H9 (cell line): Measurements from ENCODE around the gene FSIP1. TPM values are rescaled to one million over a fixed set of nuclear protein-coding genes. Genes with fewer than 3 reads are reported as not detected.
A peak's percentile ranks its signal among the peaks of the same experiment; 100 is the strongest.

Experiments used
- DNase-seq: peaks from one replicate; pipeline ENCODE4 v3.0.0-alpha.2; 2017
- H2AFZ ChIP-seq: one replicate; pipeline ENCODE4 v1.6.1; 2013; ENCODE audit warnings: mild to moderate bottlenecking, low read length, control low read depth, moderate library complexity
- H2AK5ac ChIP-seq: 2 replicates; pipeline ENCODE4 v1.6.1; 2013; ENCODE audit warnings: low read length, control low read depth, mixed read lengths; ENCODE audit not compliant: insufficient read length
- H2BK120ac ChIP-seq: one replicate; pipeline ENCODE4 v1.6.1; 2013; ENCODE audit warnings: low read depth, mild to moderate bottlenecking, low read length, control low read depth, inconsistent platforms; ENCODE audit not compliant: poor library complexity, severe bottlenecking
- H2BK12ac ChIP-seq: 2 replicates; pipeline ENCODE4 v1.6.1; 2013; ENCODE audit warnings: low read length, control low read depth, mixed read lengths, low read depth; ENCODE audit not compliant: insufficient read length
- H2BK15ac ChIP-seq: 2 replicates; pipeline ENCODE4 v1.6.1; 2013; ENCODE audit warnings: low read depth, low read length, control low read depth
- H2BK20ac ChIP-seq: one replicate; pipeline ENCODE4 v1.6.1; 2013; ENCODE audit warnings: low read depth, mild to moderate bottlenecking, low read length, control low read depth, inconsistent platforms; ENCODE audit not compliant: poor library complexity, severe bottlenecking
- H2BK5ac ChIP-seq: 2 replicates; pipeline ENCODE4 v1.6.1; 2013; ENCODE audit warnings: low read length, control low read depth, mixed read lengths; ENCODE audit not compliant: insufficient read length
- H3K14ac ChIP-seq: 2 replicates; pipeline ENCODE4 v1.6.1; 2013; ENCODE audit warnings: low read length, control low read depth; ENCODE audit not compliant: insufficient read depth
- H3K18ac ChIP-seq: 2 replicates; pipeline ENCODE4 v1.6.1; 2013; ENCODE audit warnings: low read depth, mild to moderate bottlenecking, mixed read lengths, low read length, control low read depth; ENCODE audit not compliant: insufficient read length
- H3K23ac ChIP-seq: 2 replicates; pipeline ENCODE4 v1.6.1; 2013; ENCODE audit warnings: low read length, control low read depth, mixed read lengths, low read depth; ENCODE audit not compliant: insufficient read length
- H3K23me2 ChIP-seq: 2 replicates; pipeline ENCODE4 v1.6.1; 2013; ENCODE audit warnings: low read depth, mild to moderate bottlenecking, mixed read lengths, low read length, control low read depth; ENCODE audit not compliant: insufficient read length, poor library complexity, severe bottlenecking
- H3K27ac ChIP-seq: 2 replicates; pipeline ENCODE4 v1.5.1; 2013; ENCODE audit warnings: low read length, control low read depth, mixed read lengths, low read depth; ENCODE audit not compliant: insufficient read length
- H3K27me3 ChIP-seq: 2 replicates; pipeline ENCODE4 v1.6.1; 2013; ENCODE audit warnings: low read length, control low read depth, inconsistent platforms; ENCODE audit not compliant: insufficient read depth
- H3K4ac ChIP-seq: 2 replicates; pipeline ENCODE4 v1.6.1; 2013; ENCODE audit warnings: low read depth, mild to moderate bottlenecking, control low read depth, inconsistent platforms, low read length, moderate library complexity
- H3K4me1 ChIP-seq: 2 replicates; pipeline ENCODE4 v1.6.1; 2013; ENCODE audit warnings: low read length, control low read depth, inconsistent platforms; ENCODE audit not compliant: insufficient read depth
- H3K4me2 ChIP-seq: 2 replicates; pipeline ENCODE4 v1.6.1; 2013; ENCODE audit warnings: low read length, control low read depth, mixed read lengths; ENCODE audit not compliant: insufficient read length, insufficient read depth
- H3K56ac ChIP-seq: 2 replicates; pipeline ENCODE4 v1.6.1; 2013; ENCODE audit warnings: low read depth, mild to moderate bottlenecking, mixed read lengths, low read length, control low read depth; ENCODE audit not compliant: insufficient read length
- H3K79me1 ChIP-seq: 2 replicates; pipeline ENCODE4 v1.6.1; 2013; ENCODE audit warnings: low read depth, mild to moderate bottlenecking, moderate library complexity, low read length, control low read depth, inconsistent platforms; ENCODE audit not compliant: insufficient read depth, poor library complexity, severe bottlenecking
- H3K79me2 ChIP-seq: 2 replicates; pipeline ENCODE4 v1.6.1; 2013; ENCODE audit warnings: low read length, control low read depth, inconsistent platforms; ENCODE audit not compliant: insufficient read depth
- H3K9ac ChIP-seq: 2 replicates; pipeline ENCODE4 v1.6.1; 2013; ENCODE audit warnings: low read length, control low read depth, mixed read lengths; ENCODE audit not compliant: insufficient read length; ENCODE audit errors: extremely low read depth
- H3K9me3 ChIP-seq: one replicate; pipeline ENCODE4 v1.6.1; 2013; ENCODE audit warnings: low read depth, low read length, inconsistent platforms; ENCODE audit not compliant: control insufficient read depth
- H3T11ph ChIP-seq: one replicate; pipeline ENCODE4 v1.6.1; 2013; ENCODE audit warnings: mild to moderate bottlenecking, low read length, control low read depth, inconsistent platforms
- H4K20me1 ChIP-seq: one replicate; pipeline ENCODE4 v1.6.1; 2013; ENCODE audit not compliant: control insufficient read depth, insufficient read length, insufficient read depth
- H4K5ac ChIP-seq: 2 replicates; pipeline ENCODE4 v1.6.1; 2013; ENCODE audit warnings: low read depth, mild to moderate bottlenecking, mixed read lengths, low read length, control low read depth; ENCODE audit not compliant: insufficient read length
- H4K8ac ChIP-seq: replicated peaks from 2 replicates; pipeline ENCODE4 v1.6.1; 2013; ENCODE audit warnings: low read length, control low read depth, mixed read lengths, low read depth; ENCODE audit not compliant: insufficient read length
- H4K91ac ChIP-seq: 2 replicates; pipeline ENCODE4 v1.6.1; 2013; ENCODE audit warnings: low read depth, mild to moderate bottlenecking, moderate library complexity, mixed read lengths, low read length, control low read depth; ENCODE audit not compliant: insufficient read length
- H3K27ac Mint-ChIP-seq, 3 experiments: 2 replicates in 2 of 3; 3 replicates in 1 of 3; pipeline ENCODE4 v1.8.0; 2020 to 2021; ENCODE audit warnings: mixed read lengths in 3 of 3, mild to moderate bottlenecking in 1 of 3, moderate library complexity in 1 of 3
- H3K27me3 Mint-ChIP-seq: 2 replicates; pipeline ENCODE4 v1.8.0; 2021; ENCODE audit warnings: low read depth, mild to moderate bottlenecking, moderate library complexity, mixed read lengths
- H3K36me3 Mint-ChIP-seq, 3 experiments: 2 replicates in 2 of 3; 3 replicates in 1 of 3; pipeline ENCODE4 v1.8.0; 2020 to 2021; ENCODE audit warnings: low read depth in 3 of 3, mixed read lengths in 3 of 3; ENCODE audit not compliant: insufficient read depth in 1 of 3
- H3K4me1 Mint-ChIP-seq, 2 experiments: 2 replicates each; pipeline ENCODE4 v1.8.0; 2020; ENCODE audit warnings: mixed read lengths in 2 of 2
- H3K4me3 Mint-ChIP-seq, 2 experiments: 2 replicates in 1 of 2; 3 replicates in 1 of 2; pipeline ENCODE4 v1.8.0; 2020 to 2021; ENCODE audit warnings: mild to moderate bottlenecking in 2 of 2, mixed read lengths in 2 of 2, moderate library complexity in 1 of 2
- H3K9me3 Mint-ChIP-seq, 2 experiments: 2 replicates in 1 of 2; 3 replicates in 1 of 2; pipeline ENCODE4 v1.8.0; 2020; ENCODE audit warnings: mild to moderate bottlenecking in 2 of 2, mixed read lengths in 2 of 2, moderate library complexity in 1 of 2
- CTCF ChIP-seq: fragments of 200-600 bp; sonication (generic); conservative IDR thresholded peaks from 3 replicates; pipeline ENCODE4 v1.8.0; 2021; ENCODE audit warnings: antibody characterized with exemption, mild to moderate bottlenecking
- WGBS: extraction: QIAGEN DNeasy Blood & Tissue Kit; methylation state at CpG from one replicate; pipeline ENCODE4 v1.1.7; 2013; ENCODE audit warnings: missing lambda C conversion rate, low lambda C conversion rate, mixed read lengths; ENCODE audit not compliant: insufficient read length; ENCODE audit errors: extremely low coverage; 5-methylcytosine and 5-hydroxymethylcytosine counted together
- total RNA-seq: library from RNA; stranded (reverse); gene quantifications from 2 replicates; pipeline ENCODE4 v1.2.1, GENCODE V29; 2021

The FSIP1 gene
- total RNA-seq, 1 experiment from 2014 or later, result 0.96 TPM

- Histone ChIP-seq H3K23me2 (peaks cover 8% of the 10 kb centered on the region), H3K79me1 (no peaks in the 10 kb centered on the region), H3K4me2 (no peak overlapping the region), H3K4me1 (peaks cover 23% of the 10 kb centered on the region), H4K5ac (no peak overlapping the region), H3T11ph (no peak overlapping the region), H3K27ac (no peak overlapping the region), H4K20me1 (no peaks in the 10 kb centered on the region), H2BK120ac (no peak overlapping the region), H3K18ac (no peak overlapping the region), H3K79me2 (no peaks in the 10 kb centered on the region; the same call in 1 of the 2 replicates), H2BK15ac (no peak overlapping the region), H3K23ac (no peak overlapping the region), H4K8ac (no peak overlapping the region), H2BK12ac (no peak overlapping the region), H2AFZ (no peak overlapping the region), H3K14ac (no peak overlapping the region), H3K27me3 (no peaks in the 10 kb centered on the region), H2BK5ac (no peak overlapping the region), H2AK5ac (no peak overlapping the region), H3K9me3 (no peaks in the 10 kb centered on the region), H2BK20ac (no peak overlapping the region), H4K91ac (no peak overlapping the region), H3K56ac (no peak overlapping the region), H3K4ac (no peak overlapping the region), H3K9ac (no peak overlapping the region)
- Mint-ChIP-seq H3K27ac (peak overlapping the region in 2 of 3 experiments; percentile 48 to 78; a peak in 4 of 7 replicates), H3K36me3 (peaks cover 0 to 2% (median 0%) of the 10 kb centered on the region in 3 experiments; a peak in 1 of 7 replicates), H3K9me3 (no peaks in the 10 kb centered on the region; a peak in 1 of 5 replicates), H3K4me3 (peak overlapping the region in 1 of 2 experiments; percentile 84; a peak in 2 of 5 replicates), H3K4me1 (peaks cover 69 to 73% of the 10 kb centered on the region in 2 experiments), H3K27me3 (no peaks in the 10 kb centered on the region)
- no peak for TF ChIP-seq CTCF
- WGBS, result no CpG with 5 or more reads among the region's 7 CpGs
- DNase-seq, result no peak
These were observed 3.2 kb upstream of the FSIP1 start for GRCh38 chr15:39785841-39786240.
